Measurements from ENCODE around the gene FBXW11. TPM values are rescaled to one million over a fixed set of nuclear protein-coding genes. Genes with fewer than 3 reads are reported as not detected.

The FBXW11 gene
- total and polyA plus RNA-seq, 4 donors, result 7.6 to 87.5 (median 35.2) TPM

GRCh38 chr5:171849585-171850323, 156.7 kb downstream of the FBXW11 start:
- H3K36me3 ChIP-seq (ENCODE audit: control insufficient read depth in 4 of 4, insufficient read depth in 4 of 4, low read length in 4 of 4), result no peaks in the 10 kb centered on the region
- 90 to 92% methylated on average over 14 of the region's 14 CpGs for WGBS, 2 donors
- TF ChIP-seq CTCF (IDR thresholded peaks at IDR 0.05; ENCODE audit: control extremely low read depth, extremely low read depth), result no peak
- ATAC-seq (ENCODE audit: insufficient read depth, low FRiP score) (no peak), DNase-seq (no peak)
- no peak overlapping the region for H3K4me3 ChIP-seq
- H3K9ac ChIP-seq (ENCODE audit: insufficient read depth in 1 of 2, low read length in 2 of 2), result no peak overlapping the region
- H3K27ac ChIP-seq (ENCODE audit: low read depth in 1 of 2, low read length in 1 of 2), result no peak overlapping the region
- H3K9me3 ChIP-seq (ENCODE audit: control insufficient read depth in 4 of 4, insufficient read depth in 3 of 4, low read length in 3 of 4), result no peaks in the 10 kb centered on the region
- no peaks in the 10 kb centered on the region for H3K27me3 ChIP-seq (ENCODE audit: control insufficient read depth in 3 of 3, insufficient read depth in 3 of 3, low read length in 2 of 3)
- peaks cover 0 to 10% (median 4%) of the 10 kb centered on the region in 5 donors for H3K4me1 ChIP-seq (ENCODE audit: control insufficient read depth in 5 of 5, insufficient read depth in 5 of 5, low read length in 5 of 5)

- Histone ChIP-seq H3K27me3 (ENCODE audit: control insufficient read depth in 3 of 3, insufficient read depth in 3 of 3, low read length in 2 of 3) (no peaks in the 10 kb centered on the region), H3K4me1 (ENCODE audit: control insufficient read depth in 5 of 5, insufficient read depth in 5 of 5, low read length in 5 of 5) (peaks cover 0 to 10% (median 4%) of the 10 kb centered on the region in 5 donors), H3K4me3 (no peak overlapping the region), H3K36me3 (ENCODE audit: control insufficient read depth in 4 of 4, insufficient read depth in 4 of 4, low read length in 4 of 4) (no peaks in the 10 kb centered on the region), H3K9ac (ENCODE audit: insufficient read depth in 1 of 2, low read length in 2 of 2) (no peak overlapping the region), H3K9me3 (ENCODE audit: control insufficient read depth in 4 of 4, insufficient read depth in 3 of 4, low read length in 3 of 4) (no peaks in the 10 kb centered on the region), H3K27ac (ENCODE audit: low read depth in 1 of 2, low read length in 1 of 2) (no peak overlapping the region)
- DNase-seq, result peak in 1 of 3 donors; percentile 12
- 87 to 98% methylated on average over 6 of the region's 6 CpGs for WGBS, 2 donors
- no peak for TF ChIP-seq CTCF (IDR thresholded peaks at IDR 0.05; ENCODE audit: control extremely low read depth, extremely low read depth)
- no peak for ATAC-seq (ENCODE audit: insufficient read depth, low FRiP score)
Observed at GRCh38 chr5:171848911-171849520, 157.4 kb downstream of the FBXW11 start.

- no peak for DNase-seq
- Histone ChIP-seq H3K9ac (ENCODE audit: insufficient read depth in 1 of 2, low read length in 2 of 2) (no peak overlapping the region), H3K36me3 (ENCODE audit: control insufficient read depth in 4 of 4, insufficient read depth in 4 of 4, low read length in 4 of 4) (no peaks in the 10 kb centered on the region), H3K9me3 (ENCODE audit: control insufficient read depth in 4 of 4, insufficient read depth in 3 of 4, low read length in 3 of 4) (no peaks in the 10 kb centered on the region), H3K27ac (ENCODE audit: low read depth in 1 of 2, low read length in 1 of 2) (no peak overlapping the region), H3K4me3 (no peak overlapping the region), H3K4me1 (ENCODE audit: control insufficient read depth in 5 of 5, insufficient read depth in 5 of 5, low read length in 5 of 5) (peaks cover 0 to 10% (median 4%) of the 10 kb centered on the region in 5 donors), H3K27me3 (ENCODE audit: control insufficient read depth in 3 of 3, insufficient read depth in 3 of 3, low read length in 2 of 3) (no peaks in the 10 kb centered on the region)
- WGBS, 2 donors, result 43 to 71% methylated on average over 5 of the region's 5 CpGs
- no peak for ATAC-seq (ENCODE audit: insufficient read depth, low FRiP score)
- no peak for TF ChIP-seq CTCF (IDR thresholded peaks at IDR 0.05; ENCODE audit: control extremely low read depth, extremely low read depth)
Observed at GRCh38 chr5:171848486-171848885, 158.0 kb downstream of the FBXW11 start.
